NCI-H69 (cell line): ENCODE data around the gene AGAP1.
A peak's percentile ranks its signal among the peaks of the same experiment; 100 is the strongest.
"Not testable (repeated sequence)": the region's sequence is repeated elsewhere in the genome, so short reads cannot be mapped to it uniquely, and the experiment has no call there.

Experiments used
- DNase-seq: peaks from one replicate; lab custom pipeline; 2025; lab: John Stamatoyannopoulos, UW

The AGAP1 gene

GRCh38 chr2:235946590-235946989 is 452.7 kb downstream of the AGAP1 start:
- peak; percentile 14 for DNase-seq

- DNase-seq, result not testable (repeated sequence)
These were observed 453.2 kb downstream of the AGAP1 start for GRCh38 chr2:235947055-235947454.

- no peak for DNase-seq
These were observed 456.0 kb downstream of the AGAP1 start for GRCh38 chr2:235949567-235950472.

DNA sequence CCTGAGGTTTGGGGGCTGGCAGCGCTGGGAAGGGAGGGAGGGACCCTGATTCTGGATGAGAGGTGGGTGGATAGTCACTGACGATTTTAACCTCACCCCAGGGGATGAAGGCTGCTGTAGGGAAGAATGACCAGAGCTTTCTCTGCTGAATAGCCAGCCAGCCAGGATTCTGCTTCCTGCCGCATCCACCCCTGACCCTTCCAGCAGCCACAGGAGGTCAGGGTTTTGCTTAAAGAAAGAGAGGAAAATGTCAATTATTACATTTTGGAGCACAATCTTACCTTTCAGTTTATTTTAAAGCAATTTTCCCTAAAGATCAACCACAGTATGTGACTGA is 456.6 kb downstream of the AGAP1 start:
- DNase-seq, result no peak

DNA sequence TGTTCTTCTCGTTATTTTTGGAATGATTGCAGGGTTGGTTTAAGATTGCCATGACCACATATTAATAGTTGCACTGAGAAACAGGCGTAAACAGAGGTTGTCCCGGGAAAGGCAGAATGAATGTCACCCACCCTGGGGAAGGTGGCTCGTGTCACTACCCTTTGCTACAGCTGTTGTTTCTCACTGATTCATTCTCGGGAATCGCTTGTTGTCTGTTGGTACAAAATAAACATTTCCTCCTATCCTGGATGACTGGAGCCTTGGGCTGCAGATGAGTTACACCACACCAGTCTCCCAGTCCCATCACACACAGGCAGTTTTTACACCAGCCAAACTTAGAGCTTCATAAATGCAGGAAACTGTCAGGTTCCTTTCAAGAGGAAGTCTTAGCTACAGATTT is 457.6 kb downstream of the AGAP1 start:
- no peak for DNase-seq

DNA sequence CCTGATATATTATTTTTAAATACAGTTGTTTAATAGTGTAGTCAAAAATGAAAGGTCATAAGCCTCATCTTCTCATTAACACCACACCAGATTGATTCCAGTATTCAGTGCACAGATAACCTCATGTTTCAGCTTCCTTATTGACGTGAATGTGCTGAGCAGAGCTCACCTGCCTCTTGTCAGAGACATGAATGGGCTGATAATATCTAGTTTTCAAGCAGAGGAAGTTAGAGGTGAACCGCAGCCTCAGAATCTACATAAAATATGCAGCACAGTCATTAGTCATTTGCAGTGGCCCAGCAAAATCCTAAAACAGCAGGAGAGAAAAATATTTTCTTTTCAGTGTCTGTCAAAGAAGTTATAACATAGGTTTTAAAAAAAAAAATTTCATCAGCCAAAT is 458.1 kb downstream of the AGAP1 start:
- no peak for DNase-seq

DNA sequence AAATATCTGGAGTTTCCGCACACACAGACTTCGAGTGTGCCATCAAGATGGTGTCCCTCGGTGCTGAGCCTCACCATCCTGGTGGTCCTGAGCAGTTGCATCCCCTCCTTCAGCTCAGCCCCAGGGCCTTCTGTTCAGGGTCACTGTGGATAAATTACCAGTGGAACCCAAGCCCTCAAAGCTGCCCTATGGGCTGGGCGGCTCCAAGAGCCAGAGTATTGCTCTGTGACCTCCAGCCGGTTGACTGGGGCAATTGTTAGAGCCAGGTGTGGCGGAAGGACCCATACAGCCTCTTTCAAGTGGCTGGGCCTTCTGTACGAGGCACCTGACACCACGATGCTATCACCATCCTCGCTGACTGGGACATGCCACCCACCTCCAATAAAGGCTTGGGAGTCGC is 458.9 kb downstream of the AGAP1 start:
- no peak for DNase-seq

GRCh38 chr2:235954281-235954680 is 460.4 kb downstream of the AGAP1 start:
- no peak for DNase-seq

DNA sequence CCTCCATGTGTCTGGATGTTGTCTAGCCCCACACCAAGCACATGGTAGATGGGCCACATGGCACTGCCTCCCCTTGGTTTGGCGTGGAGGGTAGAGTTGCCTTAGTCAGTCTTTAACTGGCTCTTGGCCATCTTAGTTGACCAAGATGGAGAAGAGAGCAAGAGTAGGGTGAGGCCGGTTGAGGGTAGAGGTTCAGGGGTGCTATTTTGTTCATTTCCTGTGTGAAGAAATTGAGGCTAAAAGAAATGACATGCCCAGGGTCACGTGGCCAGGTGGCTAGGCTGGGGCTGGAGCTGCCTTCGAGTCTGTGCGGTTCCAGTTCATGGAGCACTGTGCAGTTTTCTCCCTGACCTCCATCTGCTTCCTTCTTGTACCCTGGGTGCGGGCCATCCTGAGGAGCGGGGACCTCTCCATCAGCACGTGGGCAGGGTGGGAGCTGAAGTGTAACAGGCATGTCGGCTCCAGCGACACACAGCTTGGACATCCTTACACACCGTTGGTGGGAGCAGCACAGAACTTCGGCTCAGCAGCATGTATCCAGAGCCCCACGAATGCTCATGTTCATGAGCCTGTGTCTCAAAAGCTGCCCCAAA is 461.1 kb downstream of the AGAP1 start:
- DNase-seq, result no peak

DNA sequence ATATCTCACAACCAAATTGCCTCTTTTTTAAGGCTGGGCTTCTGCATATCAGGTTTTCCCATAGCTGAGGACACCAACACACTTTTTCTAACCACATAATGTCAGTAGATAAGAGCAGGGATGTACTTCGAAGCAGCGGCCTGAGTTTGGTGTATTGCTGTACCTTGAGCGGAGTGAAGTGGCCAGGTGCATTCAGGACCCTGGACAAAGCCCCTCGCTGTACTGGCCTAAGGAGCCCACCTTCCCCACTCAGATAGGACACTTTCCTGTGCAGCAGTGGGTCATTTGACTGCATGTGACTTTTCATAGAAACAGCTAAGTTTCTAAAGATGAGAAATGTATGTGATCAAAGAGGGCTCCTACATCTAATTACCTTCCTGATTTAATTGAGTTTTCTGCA is 461.8 kb downstream of the AGAP1 start:
- DNase-seq, result no peak

GRCh38 chr2:235956281-235956970 is 462.6 kb downstream of the AGAP1 start:
- DNase-seq, result no peak

DNA sequence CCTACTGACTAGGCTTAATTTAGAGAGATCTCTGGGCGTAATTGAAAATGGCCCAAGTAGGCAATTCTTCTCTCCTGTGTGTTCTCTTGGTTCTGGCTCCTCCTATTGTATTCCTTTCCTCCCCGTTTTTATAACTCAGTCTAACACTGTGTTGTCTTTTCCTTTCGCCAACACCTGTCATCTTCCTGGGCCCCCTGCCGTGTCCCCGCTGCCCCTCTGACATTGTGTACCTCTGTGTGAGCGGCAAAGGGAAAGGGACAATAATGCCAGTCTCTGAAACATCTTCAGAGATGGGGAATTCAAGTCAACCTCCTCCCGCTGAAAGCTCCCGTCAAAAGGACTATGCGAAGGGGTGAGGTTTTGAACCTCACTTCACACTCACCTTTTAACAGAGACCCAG is 463.4 kb downstream of the AGAP1 start:
- no peak for DNase-seq

- DNase-seq, result no peak
These were observed 464.5 kb downstream of the AGAP1 start for GRCh38 chr2:235958221-235958930.

GRCh38 chr2:235958931-235959410 is 465.1 kb downstream of the AGAP1 start:
- no peak for DNase-seq

GRCh38 chr2:235960011-235960715 is 466.3 kb downstream of the AGAP1 start:
- DNase-seq, result no peak

GRCh38 chr2:235960716-235961640 is 467.1 kb downstream of the AGAP1 start:
- no peak for DNase-seq

DNA sequence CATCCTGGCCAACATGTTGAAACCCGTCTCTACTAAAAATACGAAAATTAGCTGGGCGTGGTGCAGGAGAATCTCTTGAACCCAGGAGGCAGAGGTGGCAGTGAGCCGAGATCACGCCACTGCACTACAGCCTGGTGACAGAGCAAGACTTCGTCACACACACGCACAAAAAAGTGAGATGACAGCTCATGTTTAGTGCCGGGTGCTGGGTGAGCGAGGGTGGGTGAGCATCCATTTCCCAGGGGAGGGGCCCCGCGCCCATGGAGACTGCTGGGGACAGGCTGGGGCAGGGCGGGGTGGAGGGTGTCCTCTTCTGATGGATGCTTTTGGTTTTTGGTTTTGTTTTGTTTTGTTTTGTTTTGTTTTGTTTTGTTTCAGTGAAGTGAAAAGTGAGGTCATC is 467.9 kb downstream of the AGAP1 start:
- no peak for DNase-seq

DNA sequence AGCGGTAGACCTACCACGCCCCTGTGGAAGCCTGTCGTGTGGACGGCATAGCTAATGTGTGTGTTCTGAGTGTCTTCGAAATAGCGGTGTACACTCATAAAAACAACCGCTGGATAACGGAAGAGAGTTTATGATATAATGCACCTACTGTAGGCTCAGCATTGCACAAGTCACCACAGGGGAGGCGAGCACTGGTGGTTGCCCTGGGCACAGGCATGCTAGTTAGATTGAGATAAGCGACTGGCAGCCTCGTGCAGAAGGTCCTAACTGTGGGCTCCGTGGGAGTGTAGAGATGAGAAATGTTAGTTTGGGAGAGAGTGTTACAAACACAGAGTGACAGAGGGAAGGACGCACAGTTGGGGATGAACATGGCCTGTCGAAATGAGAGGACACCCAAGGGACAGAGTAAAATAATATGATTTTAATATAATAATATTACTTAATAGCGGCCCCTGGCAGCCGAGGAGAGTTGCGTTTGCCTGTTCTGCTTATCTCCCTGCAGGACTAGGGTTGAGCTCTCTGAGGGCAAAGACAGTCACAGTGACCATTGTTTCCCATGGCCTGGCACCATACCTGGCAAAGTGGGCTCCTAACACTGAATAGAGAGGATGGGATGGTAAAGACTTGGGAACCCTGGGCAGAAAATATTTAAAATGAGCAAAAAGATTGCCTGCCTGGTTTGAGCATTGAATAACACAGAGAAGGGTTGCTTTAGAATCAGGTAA is 470.2 kb downstream of the AGAP1 start:
- no peak for DNase-seq

GRCh38 chr2:235964787-235965390 is 471.0 kb downstream of the AGAP1 start:
- DNase-seq, result no peak
